ENCODE measurements around the gene C9orf57. TPM values are rescaled to one million over a fixed set of nuclear protein-coding genes. Genes with fewer than 3 reads are reported as not detected.
"Not testable (repeated sequence)": the region's sequence is repeated elsewhere in the genome, so short reads cannot be mapped to it uniquely, and the experiment has no call there.

The C9orf57 gene
- total RNA-seq, 1 experiment from 2014 or later = not detected

DNA sequence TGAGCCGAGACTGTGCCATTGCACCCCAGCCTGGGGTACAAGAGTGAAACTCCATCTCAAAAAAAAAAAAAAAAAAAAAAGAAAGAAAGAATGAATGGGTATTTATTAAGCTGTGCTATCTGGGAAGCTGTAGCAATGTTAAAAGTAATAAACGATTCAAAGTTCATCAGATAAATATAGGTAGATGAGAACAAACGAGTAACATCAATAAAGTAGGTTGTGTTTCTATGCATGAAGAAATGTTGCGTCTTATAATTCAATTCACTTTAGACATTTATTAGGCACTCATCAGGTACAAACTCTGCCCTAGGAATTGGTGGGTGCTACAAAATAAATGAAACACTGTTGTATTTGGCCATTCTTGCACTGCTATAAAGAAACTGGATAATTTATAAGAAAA, 36.8 kb downstream of the C9orf57 start:
- DNase-seq (ENCODE audit: low spot score) = no peak

- DNase-seq (ENCODE audit: low spot score) = peak; percentile 9
Measured at GRCh38 chr9:72022841-72023240, 37.6 kb downstream of the C9orf57 start.

DNA sequence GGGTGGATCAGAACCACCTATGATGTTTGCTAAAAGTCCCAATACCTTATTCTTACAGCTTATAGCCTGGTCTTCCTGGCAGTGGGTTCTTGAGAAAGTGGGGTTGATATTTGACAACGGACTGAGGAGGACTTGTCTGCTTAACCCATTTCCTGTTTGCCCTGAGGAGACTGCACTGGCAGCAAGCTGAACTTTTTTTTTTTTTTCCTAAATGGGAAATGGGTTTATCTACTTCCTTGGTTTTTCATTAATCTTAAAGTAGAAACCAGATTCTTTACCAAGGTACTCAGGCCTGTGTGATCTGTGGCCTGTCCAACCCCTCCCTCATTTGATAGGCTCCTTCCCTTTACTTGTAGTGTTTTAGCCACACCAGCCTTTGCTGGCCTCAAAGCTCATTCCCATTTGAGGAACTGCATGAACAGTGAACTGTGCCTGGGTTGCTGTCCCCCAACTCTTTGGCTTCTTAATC, 47.1 kb downstream of the C9orf57 start:
- no peak for DNase-seq (ENCODE audit: low spot score)

GRCh38 chr9:72012646-72013045, 47.8 kb downstream of the C9orf57 start:
- DNase-seq (ENCODE audit: low spot score) = no peak

- not testable (repeated sequence) for DNase-seq (ENCODE audit: low spot score)
Measured at GRCh38 chr9:72007726-72008125, 52.7 kb downstream of the C9orf57 start.

GRCh38 chr9:72006501-72006900, 53.9 kb downstream of the C9orf57 start:
- DNase-seq (ENCODE audit: low spot score) = no peak

GRCh38 chr9:72005451-72005850, 55.0 kb downstream of the C9orf57 start:
- no peak for DNase-seq (ENCODE audit: low spot score)

Small RNA genes lying within 50 kb of the gene (small RNA-seq; reads per million reads assigned to genes)
- gene HSPB1P1 = not detected

Other genes starting within 250 kb of the C9orf57 start
- 20.0 and 21.8 TPM in 2 replicates for gene ABHD17B, start 149.4 kb downstream of the C9orf57 start, total RNA-seq (2014; rRNA removed; shearing (Covaris generic))
- gene C9orf85, start 149.0 kb downstream of the C9orf57 start, total RNA-seq (2014; rRNA removed; shearing (Covaris generic)) = 7.5 and 10.2 TPM in 2 replicates
- 34.1 and 45.4 TPM in 2 replicates for gene GDA, start 88.8 kb upstream of the C9orf57 start, total RNA-seq (2014; rRNA removed; shearing (Covaris generic))